Fibroblast of lung (primary cell): ENCODE data around the gene ARHGEF10L. TPM values are rescaled to one million over a fixed set of nuclear protein-coding genes. Genes with fewer than 3 reads are reported as not detected.

Source experiments
- DNase-seq, 2 donors: peaks; one replicate each; pipeline versions ENCODE4 v3.0.0 to v3.0.0-alpha.2; 2010; ENCODE audit warnings: low read depth in 2 of 2
- H2AFZ ChIP-seq: 2 replicates; pipeline ENCODE4 v1.5.1; 2012; ENCODE audit warnings: low read length, control low read depth, inconsistent platforms
- H3K27ac ChIP-seq: 2 replicates; pipeline ENCODE4 v1.5.1; 2011; ENCODE audit warnings: low read length, control low read depth; ENCODE audit not compliant: insufficient read depth
- H3K27me3 ChIP-seq: 2 replicates; pipeline ENCODE4 v1.5.1; 2011; ENCODE audit warnings: mild to moderate bottlenecking, low read length; ENCODE audit not compliant: control insufficient read depth, insufficient read depth
- H3K36me3 ChIP-seq: 2 replicates; pipeline ENCODE4 v1.5.1; 2011; ENCODE audit warnings: low read length; ENCODE audit not compliant: control insufficient read depth, insufficient read depth
- H3K4me1 ChIP-seq: 2 replicates; pipeline ENCODE4 v1.5.1; 2011; ENCODE audit warnings: low read length; ENCODE audit not compliant: control insufficient read depth, insufficient read depth; ENCODE audit errors: extremely low read depth
- H3K4me2 ChIP-seq: 2 replicates; pipeline ENCODE4 v1.5.1; 2011; ENCODE audit warnings: low read length, control low read depth; ENCODE audit not compliant: insufficient read depth; ENCODE audit errors: extremely low read depth
- H3K4me3 ChIP-seq, 4 experiments: fragments of 200-600 bp in 1 of 4; sonication (generic) in 1 of 4; replicated peaks in 1 of 4; 2 replicates each; pipeline ENCODE4 v1.5.1; 2011 to 2016; ENCODE audit warnings: low read length in 4 of 4, low read depth in 3 of 4, mild to moderate bottlenecking in 3 of 4, control low read depth in 2 of 4, inconsistent platforms in 1 of 4, mixed read lengths in 1 of 4; ENCODE audit not compliant: insufficient read depth in 1 of 4; ENCODE audit errors: control extremely low read depth in 1 of 4
- H3K79me2 ChIP-seq: 2 replicates; pipeline ENCODE4 v1.5.1; 2012; ENCODE audit warnings: mild to moderate bottlenecking, low read length, inconsistent platforms; ENCODE audit not compliant: control insufficient read depth, insufficient read depth
- H3K9ac ChIP-seq: 2 replicates; pipeline ENCODE4 v1.5.1; 2011; ENCODE audit warnings: mild to moderate bottlenecking, low read length, control low read depth; ENCODE audit not compliant: insufficient read depth
- H3K9me3 ChIP-seq: 2 replicates; pipeline ENCODE4 v1.5.1; 2012; ENCODE audit warnings: low read depth, low read length; ENCODE audit not compliant: control insufficient read depth, insufficient read depth
- H4K20me1 ChIP-seq: 2 replicates; pipeline ENCODE4 v1.5.1; 2011; ENCODE audit warnings: low read length; ENCODE audit not compliant: control insufficient read depth, insufficient read depth; ENCODE audit errors: extremely low read depth
- EZH2 ChIP-seq: IDR thresholded peaks from 2 replicates; pipeline ENCODE4 v1.5.1; 2012; ENCODE audit warnings: low read length, control low read depth, mild to moderate bottlenecking; ENCODE audit errors: missing control alignments
- polyA plus RNA-seq, 2 donors: library from polyadenylated mRNA; depleted of rRNA in 1 of 2; stranded (reverse) in 1 of 2; unstranded in 1 of 2; fragments of >200 nt; gene quantifications; 2 replicates each; pipeline ENCODE4 v1.2.1, GENCODE V29; 2011 to 2012; ENCODE audit warnings: missing spikeins in 1 of 2
- total RNA-seq: library from RNA; depleted of rRNA; stranded (reverse); fragments of >200 nt; gene quantifications from 2 replicates; pipeline ENCODE4 v1.2.1, GENCODE V29; 2014
- TF ChIP-seq, protein P1 (sequence below), 2 donors: IDR thresholded peaks in 1 of 2; conservative IDR thresholded peaks in 1 of 2; 1 replicate in 1 of 2; 2 replicates in 1 of 2; pipeline ENCODE4 v1.5.1; 2011 to 2012; ENCODE audit warnings: low read length in 2 of 2, control low read depth in 1 of 2, inconsistent platforms in 1 of 2, low read depth in 1 of 2, mild to moderate bottlenecking in 1 of 2

The ARHGEF10L gene
- total and polyA plus RNA-seq, 2 donors (not counting 1 experiment from before 2014, with no cell fraction given): 11.2 to 24.3 TPM

DNA sequence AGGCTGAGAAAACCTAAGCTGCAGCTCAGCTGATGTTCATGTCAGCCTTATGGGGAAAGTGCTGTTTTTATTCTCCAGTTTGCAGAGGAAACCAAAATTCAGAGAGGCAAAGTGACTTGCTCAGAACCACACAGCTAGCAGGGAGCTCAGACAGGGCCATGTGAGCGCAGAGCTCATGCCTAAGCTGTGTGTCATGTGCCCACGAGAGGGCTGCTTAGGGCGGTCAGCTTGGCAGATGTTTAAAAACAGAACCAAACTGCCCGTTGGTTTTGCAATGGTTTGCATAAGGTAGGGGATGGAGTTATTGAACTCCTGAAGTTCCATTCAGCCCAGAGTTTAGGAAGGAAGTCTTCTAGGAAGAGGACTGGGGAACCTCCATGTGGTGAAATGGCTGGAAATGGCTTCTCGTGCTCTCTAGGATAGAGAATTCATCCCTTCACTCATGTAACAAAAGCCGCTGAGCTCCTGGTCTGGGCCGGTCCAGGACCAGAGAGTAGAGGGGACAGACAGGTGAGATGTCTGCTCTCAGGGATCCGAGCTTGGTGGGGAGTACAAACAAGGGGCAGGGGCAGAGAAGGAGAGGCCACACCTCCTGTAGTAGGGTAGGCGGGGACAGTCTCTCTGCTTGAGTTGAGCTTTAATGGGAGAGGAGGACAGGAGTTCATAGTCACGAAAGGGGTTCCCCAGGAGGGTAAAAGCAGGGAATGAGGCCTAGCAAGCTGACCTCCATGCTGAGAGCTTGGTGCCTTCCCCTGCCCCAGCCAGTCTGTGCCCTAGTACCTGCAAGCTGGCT is 46.9 kb downstream of the ARHGEF10L start:
- Histone ChIP-seq H3K4me2 (peak overlapping the region; percentile 29), H3K4me3 (no peak overlapping the region), H3K9me3 (no peaks in the 10 kb centered on the region), H2AFZ (no peak overlapping the region), H3K36me3 (no peaks in the 10 kb centered on the region), H4K20me1 (no peaks in the 10 kb centered on the region), H3K27me3 (no peaks in the 10 kb centered on the region), H3K27ac (peak overlapping the region; percentile 52), H3K9ac (no peak overlapping the region), H3K79me2 (no peaks in the 10 kb centered on the region), H3K4me1 (peaks cover 23% of the 10 kb centered on the region)
- peak; percentile 85 to 87 for DNase-seq
- no peak for TF ChIP-seq EZH2
- TF ChIP-seq, protein P1, sequence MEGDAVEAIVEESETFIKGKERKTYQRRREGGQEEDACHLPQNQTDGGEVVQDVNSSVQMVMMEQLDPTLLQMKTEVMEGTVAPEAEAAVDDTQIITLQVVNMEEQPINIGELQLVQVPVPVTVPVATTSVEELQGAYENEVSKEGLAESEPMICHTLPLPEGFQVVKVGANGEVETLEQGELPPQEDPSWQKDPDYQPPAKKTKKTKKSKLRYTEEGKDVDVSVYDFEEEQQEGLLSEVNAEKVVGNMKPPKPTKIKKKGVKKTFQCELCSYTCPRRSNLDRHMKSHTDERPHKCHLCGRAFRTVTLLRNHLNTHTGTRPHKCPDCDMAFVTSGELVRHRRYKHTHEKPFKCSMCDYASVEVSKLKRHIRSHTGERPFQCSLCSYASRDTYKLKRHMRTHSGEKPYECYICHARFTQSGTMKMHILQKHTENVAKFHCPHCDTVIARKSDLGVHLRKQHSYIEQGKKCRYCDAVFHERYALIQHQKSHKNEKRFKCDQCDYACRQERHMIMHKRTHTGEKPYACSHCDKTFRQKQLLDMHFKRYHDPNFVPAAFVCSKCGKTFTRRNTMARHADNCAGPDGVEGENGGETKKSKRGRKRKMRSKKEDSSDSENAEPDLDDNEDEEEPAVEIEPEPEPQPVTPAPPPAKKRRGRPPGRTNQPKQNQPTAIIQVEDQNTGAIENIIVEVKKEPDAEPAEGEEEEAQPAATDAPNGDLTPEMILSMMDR (conservative IDR thresholded peaks at IDR 0.05 in 1 of 2, IDR thresholded peaks at IDR 0.05 in 1 of 2; ENCODE audit: low read depth in 1 of 2, low read length in 2 of 2): no peak

DNA sequence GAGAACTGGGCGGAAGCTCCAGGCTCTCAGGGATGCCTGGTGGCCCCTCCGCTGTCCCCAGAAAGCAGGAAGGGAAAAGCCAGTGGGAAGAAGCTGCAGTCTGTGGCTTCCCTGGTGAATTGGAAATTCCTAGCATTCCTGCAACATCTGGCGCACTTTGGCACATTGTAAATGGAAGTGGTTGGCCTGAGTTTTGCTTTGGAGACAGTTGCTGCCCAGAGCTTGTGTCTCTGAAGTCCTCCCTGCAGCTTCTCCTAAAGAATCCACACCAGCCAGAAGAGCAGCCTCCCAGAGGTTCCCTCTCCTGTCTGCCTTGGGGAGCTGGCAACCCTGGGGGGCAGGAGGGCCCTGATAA is 48.2 kb downstream of the ARHGEF10L start:
- Histone ChIP-seq H3K79me2 (no peaks in the 10 kb centered on the region), H3K27ac (peak overlapping the region; percentile 52), H3K4me3 (no peak overlapping the region), H3K36me3 (no peaks in the 10 kb centered on the region), H3K9me3 (no peaks in the 10 kb centered on the region), H4K20me1 (no peaks in the 10 kb centered on the region), H2AFZ (no peak overlapping the region), H3K9ac (peak overlapping the region; percentile 44), H3K4me2 (peak overlapping the region; percentile 47), H3K27me3 (no peaks in the 10 kb centered on the region), H3K4me1 (peaks cover 23% of the 10 kb centered on the region)
- peak; percentile 75 to 79 for DNase-seq
- TF ChIP-seq EZH2: no peak
- TF ChIP-seq, protein P1 (conservative IDR thresholded peaks at IDR 0.05 in 1 of 2, IDR thresholded peaks at IDR 0.05 in 1 of 2; ENCODE audit: low read depth in 1 of 2, low read length in 2 of 2): no peak

DNA sequence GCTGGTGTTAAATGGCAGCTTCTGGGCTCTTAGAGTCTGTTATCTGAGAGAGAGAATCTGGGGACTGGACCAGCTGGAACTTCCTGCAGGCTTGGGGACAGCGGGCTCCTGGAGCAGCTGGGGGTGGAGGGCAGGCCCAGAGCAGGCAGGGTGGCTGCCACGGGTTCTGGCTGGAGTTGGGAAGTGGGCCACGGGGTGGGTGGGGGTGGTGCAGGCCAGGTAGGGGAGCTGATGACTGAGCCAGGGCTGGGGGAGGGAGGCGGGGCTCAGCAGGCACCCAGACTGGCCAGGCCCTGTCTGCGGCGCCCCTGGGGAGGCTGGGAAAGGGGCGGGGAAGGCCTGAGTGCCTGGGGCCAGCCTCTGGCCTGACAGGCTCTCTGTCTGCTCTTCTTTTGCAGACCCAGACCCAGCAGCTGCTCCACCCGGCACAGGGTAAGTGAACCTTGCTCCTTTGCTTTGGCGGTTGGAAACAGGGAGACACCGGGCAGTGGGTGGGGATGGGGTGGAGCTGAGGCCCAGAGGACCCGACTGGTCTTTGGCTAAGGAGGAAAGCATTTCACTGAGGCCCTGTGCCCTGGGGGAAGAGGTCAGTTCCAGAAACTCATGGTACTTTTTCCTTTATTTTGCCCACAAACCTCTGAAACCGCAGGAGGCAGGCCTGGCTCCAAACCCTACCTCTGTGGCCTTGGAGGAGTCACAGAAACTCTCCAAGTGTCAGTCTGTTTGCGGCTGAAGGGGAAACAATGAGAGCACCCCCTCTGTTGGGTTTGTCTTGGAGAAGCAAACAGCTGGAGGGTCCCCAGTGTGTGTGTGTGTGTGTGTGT is 48.8 kb downstream of the ARHGEF10L start:
- TF ChIP-seq, protein P1 (conservative IDR thresholded peaks at IDR 0.05 in 1 of 2, IDR thresholded peaks at IDR 0.05 in 1 of 2; ENCODE audit: low read depth in 1 of 2, low read length in 2 of 2): no peak
- TF ChIP-seq EZH2: no peak
- Histone ChIP-seq H3K36me3 (no peaks in the 10 kb centered on the region), H3K27me3 (no peaks in the 10 kb centered on the region), H3K79me2 (no peaks in the 10 kb centered on the region), H3K9ac (peak overlapping the region; percentile 49), H3K4me2 (peak overlapping the region; percentile 47), H2AFZ (no peak overlapping the region), H4K20me1 (no peaks in the 10 kb centered on the region), H3K9me3 (no peaks in the 10 kb centered on the region), H3K4me1 (peaks cover 23% of the 10 kb centered on the region), H3K27ac (peak overlapping the region; percentile 52), H3K4me3 (peak overlapping the region in 2 of 4 experiments; percentile 27 to 28)
- DNase-seq: peak; percentile 68 to 74
